Measurements from ENCODE around the gene MMP28.

The MMP28 gene

DNA sequence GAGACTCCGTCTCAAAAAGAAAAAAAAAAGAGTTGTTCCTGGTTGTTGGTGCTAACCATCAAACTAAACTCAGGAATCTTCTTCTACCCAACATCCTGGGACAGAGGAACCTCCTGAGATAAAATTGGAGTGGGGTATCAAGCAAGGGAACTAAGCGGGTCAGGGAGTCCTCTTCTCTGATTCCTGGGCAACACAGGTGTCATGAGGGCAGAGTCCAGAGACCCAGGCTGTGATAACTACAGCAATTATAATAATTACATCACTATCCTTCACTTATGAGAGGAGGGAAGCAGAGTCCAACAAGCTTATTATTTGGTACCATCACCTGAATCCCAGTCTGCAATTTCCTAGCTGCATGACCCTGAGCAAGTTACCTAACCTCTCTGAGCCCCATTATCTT, 26.6 kb downstream of the MMP28 start:
- no peak overlapping the region for H3K27ac ChIP-seq (replicated peaks; ENCODE audit: low read length)
- no peak overlapping the region for H4K91ac ChIP-seq (ENCODE audit: low read depth, low read length, poor library complexity)
- H2BK15ac ChIP-seq (ENCODE audit: low read length), result no peak overlapping the region
- peaks cover 2% of the 10 kb centered on the region for H3K79me1 ChIP-seq (ENCODE audit: low read depth, low read length)
- H3K18ac ChIP-seq (ENCODE audit: low read length), result no peak overlapping the region
- no peak overlapping the region for H3K4ac ChIP-seq (ENCODE audit: low read length)
- H4K8ac ChIP-seq (ENCODE audit: low read depth, low read length), result no peak overlapping the region
- H3K4me2 ChIP-seq (ENCODE audit: insufficient read depth, low read length, poor library complexity, severe bottlenecking), result no peak overlapping the region
- no peak overlapping the region for H2AFZ ChIP-seq (ENCODE audit: low read length)
- H2AK5ac ChIP-seq (ENCODE audit: low read depth, low read length), result no peak overlapping the region
- H3K36me3 ChIP-seq (replicated peaks in 1 of 2; ENCODE audit: control insufficient read depth in 2 of 2, insufficient read depth in 2 of 2, low read length in 2 of 2), result no peaks in the 10 kb centered on the region
- WGBS, 2 donors (ENCODE audit: extremely low coverage in 2 of 2, insufficient read length in 2 of 2, insufficient replicate concordance in 1 of 2), result no CpG with 5 or more reads among the region's 2 CpGs
- H3K9me3 ChIP-seq (replicated peaks in 1 of 2; ENCODE audit: control insufficient read depth in 2 of 2, insufficient read depth in 1 of 2, low read depth in 1 of 2, low read length in 2 of 2), result no peaks in the 10 kb centered on the region
- no peak overlapping the region for H2BK120ac ChIP-seq (ENCODE audit: low read depth, low read length)
- H3K23ac ChIP-seq (ENCODE audit: low read depth, low read length, poor library complexity), result no peak overlapping the region
- no peak overlapping the region for H3K14ac ChIP-seq (ENCODE audit: low read length)
- no peak for DNase-seq (ENCODE audit: low spot score)
- H3K4me1 ChIP-seq (ENCODE audit: control insufficient read depth in 2 of 2, insufficient read depth in 1 of 2, low read depth in 1 of 2, low read length in 2 of 2), result peaks cover 22 to 27% of the 10 kb centered on the region in 2 donors
- H2BK5ac ChIP-seq (ENCODE audit: low read length), result no peak overlapping the region
- H3K9ac ChIP-seq (ENCODE audit: low read depth, low read length, poor library complexity), result no peak overlapping the region
- peaks cover 0 to 7% (median 0%) of the 10 kb centered on the region in 3 experiments for H3K27me3 ChIP-seq (ENCODE audit: control insufficient read depth in 3 of 3, insufficient read depth in 3 of 3, low read depth in 1 of 3, low read length in 3 of 3)
- no peak overlapping the region for H3K4me3 ChIP-seq (ENCODE audit: low read length in 2 of 2)
- H2BK12ac ChIP-seq (ENCODE audit: low read length), result no peak overlapping the region

DNA sequence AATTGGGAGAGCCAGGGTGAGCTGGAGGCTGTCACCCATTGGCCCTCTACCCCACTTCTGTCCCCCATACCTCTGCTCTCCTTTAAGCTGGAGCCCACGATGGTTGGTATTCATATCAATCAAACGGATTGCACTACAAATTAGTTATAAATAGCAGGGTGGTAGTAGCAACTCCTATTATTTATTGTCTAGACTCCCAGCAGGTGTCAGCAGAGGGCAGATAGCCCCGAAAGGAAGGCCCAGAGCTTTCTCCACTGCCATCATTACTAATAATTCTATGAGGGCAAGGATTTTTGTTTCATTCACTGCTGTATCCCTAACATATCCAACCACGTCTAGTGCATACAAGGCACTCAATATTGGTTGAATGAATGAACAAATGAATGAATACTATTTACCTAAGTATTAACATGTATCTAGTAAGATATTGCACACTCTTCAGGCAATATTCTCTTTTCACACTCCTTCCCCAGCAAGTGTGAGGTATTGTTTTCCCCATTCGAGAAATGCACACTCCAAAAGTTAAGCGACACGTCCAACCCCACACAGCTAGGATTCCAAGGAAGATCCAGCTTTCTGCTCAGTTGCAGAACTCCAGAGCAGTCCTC, 28.4 kb downstream of the MMP28 start:
- no peak overlapping the region for H2BK120ac ChIP-seq (ENCODE audit: low read depth, low read length)
- H3K4me2 ChIP-seq (ENCODE audit: insufficient read depth, low read length, poor library complexity, severe bottlenecking), result no peak overlapping the region
- no peaks in the 10 kb centered on the region for H3K36me3 ChIP-seq (replicated peaks in 1 of 2; ENCODE audit: control insufficient read depth in 2 of 2, insufficient read depth in 2 of 2, low read length in 2 of 2)
- peaks cover 0 to 1% (median 0%) of the 10 kb centered on the region in 3 experiments for H3K27me3 ChIP-seq (ENCODE audit: control insufficient read depth in 3 of 3, insufficient read depth in 3 of 3, low read depth in 1 of 3, low read length in 3 of 3)
- H3K14ac ChIP-seq (ENCODE audit: low read length), result peak overlapping the region; percentile 84
- H3K18ac ChIP-seq (ENCODE audit: low read length), result peak overlapping the region; percentile 95
- H3K9ac ChIP-seq (ENCODE audit: low read depth, low read length, poor library complexity), result no peak overlapping the region
- no peak overlapping the region for H2BK15ac ChIP-seq (ENCODE audit: low read length)
- peak overlapping the region; percentile 97 for H4K91ac ChIP-seq (ENCODE audit: low read depth, low read length, poor library complexity)
- no peak overlapping the region for H3K23ac ChIP-seq (ENCODE audit: low read depth, low read length, poor library complexity)
- peaks cover 16 to 17% of the 10 kb centered on the region in 2 donors for H3K4me1 ChIP-seq (ENCODE audit: control insufficient read depth in 2 of 2, insufficient read depth in 1 of 2, low read depth in 1 of 2, low read length in 2 of 2)
- no peak for DNase-seq (ENCODE audit: low spot score)
- H2BK12ac ChIP-seq (ENCODE audit: low read length), result no peak overlapping the region
- H3K79me1 ChIP-seq (ENCODE audit: low read depth, low read length), result peaks cover 2% of the 10 kb centered on the region
- no peak overlapping the region for H2AFZ ChIP-seq (ENCODE audit: low read length)
- no peaks in the 10 kb centered on the region for H3K9me3 ChIP-seq (replicated peaks in 1 of 2; ENCODE audit: control insufficient read depth in 2 of 2, insufficient read depth in 1 of 2, low read depth in 1 of 2, low read length in 2 of 2)
- H2AK5ac ChIP-seq (ENCODE audit: low read depth, low read length), result peak overlapping the region; percentile 97
- H2BK5ac ChIP-seq (ENCODE audit: low read length), result peak overlapping the region; percentile 95
- H3K27ac ChIP-seq (replicated peaks; ENCODE audit: low read length), result no peak overlapping the region
- no peak overlapping the region for H4K8ac ChIP-seq (ENCODE audit: low read depth, low read length)
- H3K4ac ChIP-seq (ENCODE audit: low read length), result no peak overlapping the region
- WGBS, 2 donors (ENCODE audit: extremely low coverage in 2 of 2, insufficient read length in 2 of 2, insufficient replicate concordance in 1 of 2), result no CpG with 5 or more reads among the region's 7 CpGs
- no peak overlapping the region for H3K4me3 ChIP-seq (ENCODE audit: low read length in 2 of 2)

DNA sequence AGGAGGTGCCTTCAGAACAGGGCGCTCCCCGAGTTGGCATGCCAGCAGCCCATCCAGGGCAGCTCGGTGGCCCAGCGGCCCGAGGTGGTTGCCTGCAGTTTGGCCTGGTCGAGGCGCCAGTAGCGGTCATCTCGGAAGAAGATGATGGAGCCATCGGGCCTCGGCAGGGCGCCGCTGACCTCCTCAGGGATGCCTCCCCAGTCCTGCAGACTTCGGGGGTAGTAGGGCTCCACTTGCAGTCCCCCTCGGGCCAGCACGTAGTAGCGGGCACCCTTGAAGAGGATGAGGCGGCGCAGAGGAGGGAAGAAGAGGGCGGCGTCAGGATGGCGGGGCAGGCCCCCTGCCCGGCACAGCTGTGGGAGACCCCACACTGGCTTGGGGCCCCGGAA, 29.0 kb downstream of the MMP28 start:
- peak overlapping the region; percentile 97 for H4K91ac ChIP-seq (ENCODE audit: low read depth, low read length, poor library complexity)
- peak overlapping the region; percentile 84 for H3K14ac ChIP-seq (ENCODE audit: low read length)
- H3K18ac ChIP-seq (ENCODE audit: low read length), result peak overlapping the region; percentile 95
- peak overlapping the region; percentile 81 for H2AFZ ChIP-seq (ENCODE audit: low read length)
- peak overlapping the region; percentile 5 for H2BK120ac ChIP-seq (ENCODE audit: low read depth, low read length)
- H2BK5ac ChIP-seq (ENCODE audit: low read length), result peak overlapping the region; percentile 95
- peak overlapping the region; percentile 37 for H3K23ac ChIP-seq (ENCODE audit: low read depth, low read length, poor library complexity)
- peaks cover 16 to 17% of the 10 kb centered on the region in 2 donors for H3K4me1 ChIP-seq (ENCODE audit: control insufficient read depth in 2 of 2, insufficient read depth in 1 of 2, low read depth in 1 of 2, low read length in 2 of 2)
- H2BK15ac ChIP-seq (ENCODE audit: low read length), result no peak overlapping the region
- H3K27me3 ChIP-seq (ENCODE audit: control insufficient read depth in 3 of 3, insufficient read depth in 3 of 3, low read depth in 1 of 3, low read length in 3 of 3), result no peaks in the 10 kb centered on the region
- peak overlapping the region; percentile 82 for H2BK12ac ChIP-seq (ENCODE audit: low read length)
- no CpG with 5 or more reads among the region's 24 CpGs for WGBS, 2 donors (ENCODE audit: extremely low coverage in 2 of 2, insufficient read length in 2 of 2, insufficient replicate concordance in 1 of 2)
- peaks cover 2% of the 10 kb centered on the region for H3K79me1 ChIP-seq (ENCODE audit: low read depth, low read length)
- H3K36me3 ChIP-seq (replicated peaks in 1 of 2; ENCODE audit: control insufficient read depth in 2 of 2, insufficient read depth in 2 of 2, low read length in 2 of 2), result no peaks in the 10 kb centered on the region
- H3K27ac ChIP-seq (replicated peaks; ENCODE audit: low read length), result peak overlapping the region; percentile 75
- no peak overlapping the region for H3K4me3 ChIP-seq (ENCODE audit: low read length in 2 of 2)
- no peak overlapping the region for H4K8ac ChIP-seq (ENCODE audit: low read depth, low read length)
- H3K9ac ChIP-seq (ENCODE audit: low read depth, low read length, poor library complexity), result peak overlapping the region; percentile 34
- peak overlapping the region; percentile 97 for H2AK5ac ChIP-seq (ENCODE audit: low read depth, low read length)
- H3K4ac ChIP-seq (ENCODE audit: low read length), result no peak overlapping the region
- H3K4me2 ChIP-seq (ENCODE audit: insufficient read depth, low read length, poor library complexity, severe bottlenecking), result no peak overlapping the region
- no peak for DNase-seq (ENCODE audit: low spot score)
- no peaks in the 10 kb centered on the region for H3K9me3 ChIP-seq (replicated peaks in 1 of 2; ENCODE audit: control insufficient read depth in 2 of 2, insufficient read depth in 1 of 2, low read depth in 1 of 2, low read length in 2 of 2)

DNA sequence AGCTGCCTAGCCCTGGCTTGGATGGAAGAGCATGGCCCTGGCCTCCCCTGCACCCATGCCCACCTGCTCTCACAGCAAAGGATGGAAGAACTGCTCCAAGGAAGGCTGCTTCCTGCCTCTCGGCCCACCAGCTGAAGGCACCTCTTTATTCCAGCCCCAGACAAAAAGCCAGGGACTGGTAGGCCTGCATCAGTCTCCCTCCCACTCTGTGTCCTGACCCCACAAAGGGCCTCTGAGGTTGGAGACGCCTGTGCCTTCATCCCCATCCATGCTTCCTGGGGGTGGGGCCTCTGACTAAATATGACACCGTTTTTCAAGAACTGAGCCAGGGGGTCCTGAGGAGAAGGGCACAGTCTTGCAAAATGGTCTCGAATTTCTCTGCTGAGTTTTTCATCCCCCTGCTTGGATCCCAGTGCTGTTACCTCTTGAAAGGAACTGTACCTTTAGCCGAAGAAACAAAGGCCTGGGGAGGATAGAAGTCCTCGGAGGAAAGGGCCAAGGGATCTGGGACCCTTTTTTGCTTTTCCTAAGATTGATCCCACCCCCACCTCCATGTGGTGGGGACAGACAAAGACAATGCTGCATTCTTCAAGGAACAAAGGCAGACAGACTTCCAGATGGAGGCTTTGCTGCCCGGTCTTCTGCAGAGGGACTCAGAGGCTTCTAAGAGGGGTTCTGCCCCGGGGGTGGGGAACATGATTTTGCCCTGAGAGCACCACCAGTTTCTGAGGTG, 29.5 kb downstream of the MMP28 start:
- Histone ChIP-seq H2AK5ac (ENCODE audit: low read depth, low read length) (peak overlapping the region; percentile 97), H3K27me3 (ENCODE audit: control insufficient read depth in 3 of 3, insufficient read depth in 3 of 3, low read depth in 1 of 3, low read length in 3 of 3) (no peaks in the 10 kb centered on the region), H3K14ac (ENCODE audit: low read length) (peak overlapping the region; percentile 84), H3K4ac (ENCODE audit: low read length) (no peak overlapping the region), H3K4me3 (ENCODE audit: low read length in 2 of 2) (no peak overlapping the region), H2AFZ (ENCODE audit: low read length) (peak overlapping the region; percentile 81), H3K9ac (ENCODE audit: low read depth, low read length, poor library complexity) (peak overlapping the region; percentile 47), H2BK5ac (ENCODE audit: low read length) (peak overlapping the region; percentile 95), H3K36me3 (replicated peaks in 1 of 2; ENCODE audit: control insufficient read depth in 2 of 2, insufficient read depth in 2 of 2, low read length in 2 of 2) (no peaks in the 10 kb centered on the region), H3K4me1 (ENCODE audit: control insufficient read depth in 2 of 2, insufficient read depth in 1 of 2, low read depth in 1 of 2, low read length in 2 of 2) (peaks cover 16 to 17% of the 10 kb centered on the region in 2 donors), H3K18ac (ENCODE audit: low read length) (peak overlapping the region; percentile 95), H2BK12ac (ENCODE audit: low read length) (peak overlapping the region; percentile 93), H2BK120ac (ENCODE audit: low read depth, low read length) (peak overlapping the region; percentile 96), H4K8ac (ENCODE audit: low read depth, low read length) (no peak overlapping the region), H3K23ac (ENCODE audit: low read depth, low read length, poor library complexity) (peak overlapping the region; percentile 37), H3K9me3 (replicated peaks in 1 of 2; ENCODE audit: control insufficient read depth in 2 of 2, insufficient read depth in 1 of 2, low read depth in 1 of 2, low read length in 2 of 2) (no peaks in the 10 kb centered on the region), H3K4me2 (ENCODE audit: insufficient read depth, low read length, poor library complexity, severe bottlenecking) (no peak overlapping the region), H4K91ac (ENCODE audit: low read depth, low read length, poor library complexity) (peak overlapping the region; percentile 97), H2BK15ac (ENCODE audit: low read length) (peak overlapping the region; percentile 97), H3K79me1 (ENCODE audit: low read depth, low read length) (peaks cover 2% of the 10 kb centered on the region), H3K27ac (replicated peaks; ENCODE audit: low read length) (peak overlapping the region; percentile 75)
- DNase-seq (ENCODE audit: low spot score), result no peak
- no CpG with 5 or more reads among the region's 8 CpGs for WGBS, 2 donors (ENCODE audit: extremely low coverage in 2 of 2, insufficient read length in 2 of 2, insufficient replicate concordance in 1 of 2)

Data from neuronal stem cell (in vitro differentiated cells).